Aorta (tissue), 5 donors: ENCODE measurements around the gene NFKBIB. TPM values are rescaled to one million over a fixed set of nuclear protein-coding genes. Genes with fewer than 3 reads are reported as not detected.
"Not testable (repeated sequence)": the region's sequence is repeated elsewhere in the genome, so short reads cannot be mapped to it uniquely, and the experiment has no call there.

Source experiments
- ATAC-seq: fragments of 200-7000 bp; cut with Tn5 transposase; one replicate; pipeline ENCODE4 v1.9.1; 2022; ENCODE audit warnings: moderate library complexity; ENCODE audit not compliant: low FRiP score
- DNase-seq, 2 donors: peaks; one replicate each; pipeline ENCODE4 v3.0.0-alpha.2; 2020
- H3K27ac ChIP-seq, 2 donors: one replicate each; pipeline ENCODE4 v1.5.1; 2013; ENCODE audit warnings: low read length in 2 of 2, mild to moderate bottlenecking in 2 of 2, moderate library complexity in 2 of 2, control low read depth in 1 of 2, inconsistent platforms in 1 of 2, low read depth in 1 of 2
- H3K27me3 ChIP-seq, 2 donors: one replicate each; pipeline ENCODE4 v1.6.1; 2013; ENCODE audit warnings: control low read depth in 1 of 2, low read length in 1 of 2, mild to moderate bottlenecking in 1 of 2, moderate library complexity in 1 of 2; ENCODE audit not compliant: insufficient read depth in 2 of 2, control insufficient read depth in 1 of 2
- H3K36me3 ChIP-seq, 2 donors: one replicate each; pipeline ENCODE4 v1.6.1; 2013; ENCODE audit warnings: control low read depth in 1 of 2, low read length in 1 of 2, mild to moderate bottlenecking in 1 of 2; ENCODE audit not compliant: insufficient read depth in 2 of 2, control insufficient read depth in 1 of 2
- H3K4me1 ChIP-seq, 2 donors: one replicate each; pipeline ENCODE4 v1.6.1; 2013; ENCODE audit warnings: low read length in 2 of 2, control low read depth in 1 of 2, mild to moderate bottlenecking in 1 of 2, moderate library complexity in 1 of 2; ENCODE audit not compliant: insufficient read depth in 2 of 2, control insufficient read depth in 1 of 2
- H3K4me3 ChIP-seq, 2 donors: one replicate each; pipeline ENCODE4 v1.5.1; 2013; ENCODE audit warnings: low read length in 2 of 2, control low read depth in 1 of 2, mild to moderate bottlenecking in 1 of 2
- H3K9me3 ChIP-seq: one replicate; pipeline ENCODE4 v1.6.1; 2013; ENCODE audit warnings: mild to moderate bottlenecking, low read length; ENCODE audit not compliant: control insufficient read depth
- WGBS, 2 donors: extraction: QIAGEN DNeasy Blood & Tissue Kit; methylation state at CpG; one replicate each; pipeline ENCODE4 v1.1.7; 2013; 5-methylcytosine and 5-hydroxymethylcytosine counted together
- intact Hi-C, 2 donors: fragments of 100-400 bp; cut with DNase I; formaldehyde crosslinking; loops; one replicate each; pipeline versions ENCODE4 v1.14.2 to v1.15.0; 2022
- polyA plus RNA-seq, 2 donors: library from polyadenylated mRNA; stranded (reverse); fragments of 200-250 nt; gene quantifications; one replicate each; pipeline ENCODE4 v1.2.3, GENCODE V29; 2013
- total RNA-seq, 2 donors: library from RNA; stranded (reverse); fragmentation: NEBNext Ultra II Directional; extraction: Animal tissue kit (Norgen Biotek cat#: 25700); gene quantifications; one replicate each; pipeline ENCODE4 v1.2.1, GENCODE V29; 2021
- donor health status: healthy with polysubstance abuse.
- donor health status: Bipolar disorder and iron deficiency.
- donor health status: DM: no; HTN: no; CAD: no.
- donor health status: DM: no; HTN: no; CAD: no.
- donor health status: DM: yes; HTN: yes; CAD: no.

NFKBIB gene
- total and polyA plus RNA-seq, 4 donors: 16.0 to 30.1 (median 24.0) TPM

- Histone ChIP-seq H3K4me1 (no peaks in the 10 kb centered on the region), H3K4me3 (no peak overlapping the region), H3K27me3 (no peaks in the 10 kb centered on the region), H3K9me3 (no peaks in the 10 kb centered on the region), H3K36me3 (no peaks in the 10 kb centered on the region), H3K27ac (no peak overlapping the region)
- ATAC-seq: no peak
- DNase-seq: no peak
- WGBS, 2 donors: 88 to 90% methylated on average over 29 of the region's 29 CpGs
- intact Hi-C loops: loop anchor here in 1 of 2 donors (10.0 kb wide), 1 partner anchor 388 kb away; no protein-coding TSS in a partner anchor
Observed at GRCh38 chr19:38932425-38933179, 32.8 kb downstream of the NFKBIB start.

- intact Hi-C loops: loop anchor here in 1 of 2 donors (10.0 kb wide), 1 partner anchor 389 kb away; no protein-coding TSS in a partner anchor
- ATAC-seq: no peak
- Histone ChIP-seq H3K4me3 (no peak overlapping the region), H3K27me3 (no peaks in the 10 kb centered on the region), H3K4me1 (no peaks in the 10 kb centered on the region), H3K36me3 (no peaks in the 10 kb centered on the region), H3K27ac (no peak overlapping the region), H3K9me3 (no peaks in the 10 kb centered on the region)
- no peak for DNase-seq
- 89 to 91% methylated on average over 4 of the region's 4 CpGs for WGBS, 2 donors
Observed at GRCh38 chr19:38933544-38933943, 33.8 kb downstream of the NFKBIB start.

- intact Hi-C loops: loop anchor here in 1 of 2 donors (10.0 kb wide), 1 partner anchor 395 kb away; no protein-coding TSS in a partner anchor
- DNase-seq (no peak), ATAC-seq (no peak)
- H3K4me1 ChIP-seq: no peaks in the 10 kb centered on the region
- H3K4me3 ChIP-seq: no peak overlapping the region
- no peaks in the 10 kb centered on the region for H3K9me3 ChIP-seq
- no peaks in the 10 kb centered on the region for H3K36me3 ChIP-seq
- 35 to 40% methylated on average over 5 of the region's 5 CpGs for WGBS, 2 donors
- H3K27ac ChIP-seq: no peak overlapping the region
- no peaks in the 10 kb centered on the region for H3K27me3 ChIP-seq
Observed at GRCh38 chr19:38939957-38940356, 40.2 kb downstream of the NFKBIB start.

- H3K4me3 ChIP-seq, intact Hi-C loops: not testable (repeated sequence)
Observed at GRCh38 chr19:38941466-38941865, 41.7 kb downstream of the NFKBIB start.

GRCh38 chr19:38941979-38942378 lies 42.2 kb downstream of the NFKBIB start:
- H3K9me3 ChIP-seq: no peaks in the 10 kb centered on the region
- no peak overlapping the region for H3K27ac ChIP-seq
- H3K4me1 ChIP-seq: no peaks in the 10 kb centered on the region
- DNase-seq: peak in 1 of 2 donors; percentile 30
- 77 to 81% methylated on average over 2 of the region's 2 CpGs for whole genome bisulfite sequencing, 2 donors
- no peaks in the 10 kb centered on the region for H3K27me3 ChIP-seq
- no peaks in the 10 kb centered on the region for H3K36me3 ChIP-seq
- no peak for ATAC-seq
- no peak overlapping the region for H3K4me3 ChIP-seq
- intact Hi-C loops: no loop called here

More at GRCh38 chr19:38941466-38941865, 41.7 kb downstream of the NFKBIB start:
- H3K9me3 ChIP-seq, H3K36me3 ChIP-seq, DNase-seq, H3K27ac ChIP-seq, H3K4me1 ChIP-seq, H3K27me3 ChIP-seq, ATAC-seq: not testable (repeated sequence)
- 85 to 91% methylated on average over 5 of the region's 5 CpGs for WGBS, 2 donors

GRCh38 chr19:38942471-38943181 lies 42.9 kb downstream of the NFKBIB start:
- 86 to 90% methylated on average over 20 of the region's 20 CpGs for WGBS, 2 donors
- intact Hi-C loops: no loop called here

GRCh38 chr19:38944981-38945506 lies 45.3 kb downstream of the NFKBIB start:
- ATAC-seq (no peak), DNase-seq (peak in 1 of 2 donors; percentile 61)
- Histone ChIP-seq H3K36me3 (no peaks in the 10 kb centered on the region), H3K9me3 (no peaks in the 10 kb centered on the region), H3K27me3 (no peaks in the 10 kb centered on the region), H3K27ac (no peak overlapping the region), H3K4me1 (no peaks in the 10 kb centered on the region), H3K4me3 (no peak overlapping the region)
- WGBS, 2 donors: 87 to 90% methylated on average over 12 of the region's 12 CpGs
- intact Hi-C loops: no loop called here

More at GRCh38 chr19:38942471-38943181, 42.9 kb downstream of the NFKBIB start:
- Histone ChIP-seq H3K36me3 (no peaks in the 10 kb centered on the region), H3K27ac (no peak overlapping the region), H3K4me1 (no peaks in the 10 kb centered on the region), H3K4me3 (no peak overlapping the region), H3K9me3 (no peaks in the 10 kb centered on the region), H3K27me3 (no peaks in the 10 kb centered on the region)
- DNase-seq: peak in 1 of 2 donors; percentile 48
- ATAC-seq: peak; percentile 59

GRCh38 chr19:38945562-38946228 lies 45.9 kb downstream of the NFKBIB start:
- H3K9me3 ChIP-seq: no peaks in the 10 kb centered on the region
- H3K36me3 ChIP-seq: no peaks in the 10 kb centered on the region
- intact Hi-C loops: no loop called here
- DNase-seq (peak in 1 of 2 donors; percentile 38), ATAC-seq (no peak)
- H3K4me1 ChIP-seq: no peaks in the 10 kb centered on the region
- WGBS, 2 donors: 92 to 97% methylated on average over 3 of the region's 3 CpGs
- no peak overlapping the region for H3K4me3 ChIP-seq
- no peaks in the 10 kb centered on the region for H3K27me3 ChIP-seq
- no peak overlapping the region for H3K27ac ChIP-seq
